ENCODE measurements around the gene PRADC1.

PRADC1 gene

DNA sequence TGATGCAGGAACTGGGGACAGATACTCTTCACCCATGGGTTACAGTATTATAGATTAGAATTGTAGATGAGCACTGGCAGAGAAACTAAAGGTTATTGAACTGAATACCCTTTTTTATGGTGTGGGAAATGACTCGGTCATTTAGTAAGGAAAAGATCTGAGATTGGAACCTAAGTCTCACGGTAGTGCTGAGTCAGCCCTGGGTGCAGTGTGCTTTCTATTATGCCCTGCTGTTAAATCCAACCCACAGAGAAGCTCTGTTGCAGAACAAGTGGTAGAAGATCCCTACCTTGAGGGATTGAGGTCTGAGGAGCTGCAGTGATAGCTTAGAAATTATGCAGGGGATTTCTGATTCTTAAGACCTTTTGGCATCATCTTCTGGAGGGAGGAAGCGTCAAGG is 13.8 kb upstream of the PRADC1 start:
- Mint-ChIP-seq H3K4me1 (no peaks in the 10 kb centered on the region), H3K27me3 (ENCODE audit: low read depth, poor library complexity) (no peaks in the 10 kb centered on the region), H3K9me3 (no peaks in the 10 kb centered on the region), H3K4me3 (no peak overlapping the region), H3K36me3 (ENCODE audit: low read depth) (peaks cover 73% of the 10 kb centered on the region), H3K27ac (no peak overlapping the region)
- TF ChIP-seq, protein P1, sequence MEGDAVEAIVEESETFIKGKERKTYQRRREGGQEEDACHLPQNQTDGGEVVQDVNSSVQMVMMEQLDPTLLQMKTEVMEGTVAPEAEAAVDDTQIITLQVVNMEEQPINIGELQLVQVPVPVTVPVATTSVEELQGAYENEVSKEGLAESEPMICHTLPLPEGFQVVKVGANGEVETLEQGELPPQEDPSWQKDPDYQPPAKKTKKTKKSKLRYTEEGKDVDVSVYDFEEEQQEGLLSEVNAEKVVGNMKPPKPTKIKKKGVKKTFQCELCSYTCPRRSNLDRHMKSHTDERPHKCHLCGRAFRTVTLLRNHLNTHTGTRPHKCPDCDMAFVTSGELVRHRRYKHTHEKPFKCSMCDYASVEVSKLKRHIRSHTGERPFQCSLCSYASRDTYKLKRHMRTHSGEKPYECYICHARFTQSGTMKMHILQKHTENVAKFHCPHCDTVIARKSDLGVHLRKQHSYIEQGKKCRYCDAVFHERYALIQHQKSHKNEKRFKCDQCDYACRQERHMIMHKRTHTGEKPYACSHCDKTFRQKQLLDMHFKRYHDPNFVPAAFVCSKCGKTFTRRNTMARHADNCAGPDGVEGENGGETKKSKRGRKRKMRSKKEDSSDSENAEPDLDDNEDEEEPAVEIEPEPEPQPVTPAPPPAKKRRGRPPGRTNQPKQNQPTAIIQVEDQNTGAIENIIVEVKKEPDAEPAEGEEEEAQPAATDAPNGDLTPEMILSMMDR (IDR thresholded peaks at IDR 0.05): no peak
- no peak for DNase-seq

DNA sequence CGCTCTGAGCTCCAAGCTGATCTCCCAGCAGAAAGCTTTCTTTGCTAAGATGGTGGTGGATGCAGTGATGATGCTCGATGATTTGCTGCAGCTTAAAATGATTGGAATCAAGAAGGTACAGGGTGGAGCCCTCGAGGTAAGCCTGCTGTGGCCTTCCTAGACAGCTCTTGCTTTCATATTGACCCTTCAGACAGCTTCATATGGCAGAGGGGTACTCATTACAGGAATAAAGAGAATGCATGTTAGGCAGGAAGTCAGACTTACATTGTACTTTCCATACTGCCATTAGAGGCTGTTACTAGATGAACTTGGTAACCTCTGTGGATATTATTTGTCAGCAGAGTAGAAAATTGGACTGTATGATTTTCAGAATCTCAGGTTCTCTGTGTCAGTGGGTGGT is 11.5 kb upstream of the PRADC1 start:
- no peaks in the 10 kb centered on the region for H3K4me1 Mint-ChIP-seq
- TF ChIP-seq, protein P1 (IDR thresholded peaks at IDR 0.05): no peak
- H3K9me3 Mint-ChIP-seq: no peaks in the 10 kb centered on the region
- H3K27me3 Mint-ChIP-seq (ENCODE audit: low read depth, poor library complexity): no peaks in the 10 kb centered on the region
- DNase-seq: no peak
- H3K36me3 Mint-ChIP-seq (ENCODE audit: low read depth): peaks cover 69% of the 10 kb centered on the region
- H3K4me3 Mint-ChIP-seq: no peak overlapping the region
- H3K27ac Mint-ChIP-seq: no peak overlapping the region

DNA sequence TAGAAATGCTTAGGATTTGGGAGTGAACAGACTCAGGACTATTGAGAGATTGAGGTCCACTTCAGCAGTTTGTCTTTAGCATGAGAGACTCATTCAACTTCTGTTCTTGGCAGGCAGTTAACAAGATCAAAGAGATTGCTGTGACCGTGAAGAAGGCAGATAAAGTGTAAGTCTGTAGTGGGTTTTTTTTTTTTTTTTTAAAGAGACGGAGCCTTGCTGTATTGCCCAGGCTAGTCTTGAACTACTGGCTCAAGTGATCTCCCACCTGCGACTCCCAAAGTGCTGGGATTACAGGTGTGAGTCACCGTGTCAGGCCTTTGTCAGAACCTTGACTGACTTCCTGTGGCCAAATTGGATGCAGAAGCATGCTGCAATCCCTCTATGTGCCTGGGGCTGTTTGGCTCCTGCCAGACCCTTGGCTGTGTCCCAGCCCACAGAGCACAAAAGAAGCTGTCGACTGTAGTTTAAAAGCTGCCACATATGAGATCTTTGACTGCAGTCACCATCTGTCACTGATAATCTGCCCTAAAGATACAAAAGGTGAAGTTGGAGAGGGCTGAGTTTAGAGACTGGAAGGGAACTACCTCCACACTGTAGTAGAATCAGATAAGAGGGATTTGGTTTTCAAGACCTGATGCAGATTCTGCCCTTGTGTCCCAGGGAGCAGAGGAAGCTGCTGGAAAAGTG is 11.0 kb upstream of the PRADC1 start:
- no peak for DNase-seq
- TF ChIP-seq, protein P1 (IDR thresholded peaks at IDR 0.05): no peak
- H3K27ac Mint-ChIP-seq: no peak overlapping the region
- peaks cover 67% of the 10 kb centered on the region for H3K36me3 Mint-ChIP-seq (ENCODE audit: low read depth)
- no peaks in the 10 kb centered on the region for H3K27me3 Mint-ChIP-seq (ENCODE audit: low read depth, poor library complexity)
- no peaks in the 10 kb centered on the region for H3K4me1 Mint-ChIP-seq
- no peaks in the 10 kb centered on the region for H3K9me3 Mint-ChIP-seq
- no peak overlapping the region for H3K4me3 Mint-ChIP-seq

DNA sequence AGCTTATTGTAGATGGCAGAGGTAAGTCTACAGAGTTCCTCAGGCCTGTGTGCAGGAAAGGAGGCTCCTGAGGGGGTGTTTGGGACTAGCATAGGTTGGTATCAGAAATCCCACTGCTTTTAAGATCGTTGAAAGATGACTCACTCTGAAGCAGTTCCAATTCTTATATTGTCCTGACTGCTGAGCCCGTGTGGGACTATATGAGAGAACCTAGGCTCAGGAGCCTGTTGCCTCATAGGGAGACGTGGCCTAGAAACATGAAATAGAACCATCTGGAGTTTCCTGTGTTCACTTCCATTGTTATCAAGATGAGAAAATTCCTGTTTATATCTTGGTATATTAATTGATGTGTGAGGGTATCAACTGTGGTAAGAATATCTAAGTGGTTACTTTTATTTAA is 6.7 kb upstream of the PRADC1 start:
- H3K27ac Mint-ChIP-seq: no peak overlapping the region
- H3K4me1 Mint-ChIP-seq: peaks cover 33% of the 10 kb centered on the region
- H3K27me3 Mint-ChIP-seq (ENCODE audit: low read depth, poor library complexity): no peaks in the 10 kb centered on the region
- DNase-seq: no peak
- TF ChIP-seq, protein P1 (IDR thresholded peaks at IDR 0.05): no peak
- no peak overlapping the region for H3K4me3 Mint-ChIP-seq
- H3K36me3 Mint-ChIP-seq (ENCODE audit: low read depth): peaks cover 39% of the 10 kb centered on the region
- no peaks in the 10 kb centered on the region for H3K9me3 Mint-ChIP-seq

DNA sequence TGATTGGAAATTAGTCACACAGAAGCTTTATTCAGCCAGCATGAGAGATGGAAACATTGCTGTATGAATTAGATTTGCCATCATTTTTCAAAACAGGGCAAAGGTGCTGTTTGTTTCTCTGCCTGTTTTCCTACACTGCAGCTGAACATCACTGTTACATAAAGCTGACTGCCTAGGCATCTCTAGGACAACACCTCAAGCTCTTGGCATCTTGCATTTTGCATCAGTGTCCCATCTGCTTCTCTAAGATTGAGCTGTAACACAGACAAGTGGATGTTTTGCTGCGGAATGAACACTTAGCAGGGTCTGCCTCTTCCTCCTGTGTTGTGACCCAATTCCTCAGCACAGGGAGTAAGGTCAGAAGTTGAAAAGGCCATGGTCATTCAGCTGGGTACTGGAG is 5.9 kb upstream of the PRADC1 start:
- TF ChIP-seq, protein P1 (IDR thresholded peaks at IDR 0.05): no peak
- no peaks in the 10 kb centered on the region for H3K27me3 Mint-ChIP-seq (ENCODE audit: low read depth, poor library complexity)
- no peak overlapping the region for H3K4me3 Mint-ChIP-seq
- no peak overlapping the region for H3K27ac Mint-ChIP-seq
- DNase-seq: no peak
- H3K4me1 Mint-ChIP-seq: peaks cover 34% of the 10 kb centered on the region
- peaks cover 32% of the 10 kb centered on the region for H3K36me3 Mint-ChIP-seq (ENCODE audit: low read depth)
- no peaks in the 10 kb centered on the region for H3K9me3 Mint-ChIP-seq

DNA sequence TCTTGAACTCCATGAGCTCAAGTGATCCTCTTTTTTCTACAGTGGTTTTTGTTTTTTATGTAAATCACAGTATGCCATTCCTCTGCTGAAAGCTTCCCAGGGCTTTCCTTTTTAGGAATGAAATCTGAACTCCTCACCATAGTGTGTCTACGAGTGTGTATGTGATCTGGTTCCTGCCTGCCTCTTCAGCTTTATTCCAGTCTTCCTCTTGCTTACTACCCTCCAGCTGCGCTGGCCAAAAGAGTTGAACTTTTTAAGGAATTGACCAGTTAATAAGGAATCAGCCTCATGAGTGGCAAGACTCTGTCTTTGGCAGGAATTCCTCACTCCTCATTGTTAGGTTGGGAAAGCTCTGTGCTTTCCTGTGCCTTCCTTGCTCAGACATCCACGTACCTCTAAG is 5.1 kb upstream of the PRADC1 start:
- H3K4me3 Mint-ChIP-seq: no peak overlapping the region
- peaks cover 4% of the 10 kb centered on the region for H3K27me3 Mint-ChIP-seq (ENCODE audit: low read depth, poor library complexity)
- H3K9me3 Mint-ChIP-seq: no peaks in the 10 kb centered on the region
- TF ChIP-seq, protein P1 (IDR thresholded peaks at IDR 0.05): no peak
- no peak overlapping the region for H3K27ac Mint-ChIP-seq
- H3K36me3 Mint-ChIP-seq (ENCODE audit: low read depth): peaks cover 26% of the 10 kb centered on the region
- peaks cover 34% of the 10 kb centered on the region for H3K4me1 Mint-ChIP-seq
- DNase-seq: no peak
